NCI-H2196 (cell line): Measurements from ENCODE around the gene FCN3.
"Not testable (repeated sequence)": the region's sequence is repeated elsewhere in the genome, so short reads cannot be mapped to it uniquely, and the experiment has no call there.

Experiments
- DNase-seq: peaks from one replicate; lab custom pipeline; 2025; ENCODE audit not compliant: unreplicated experiment; lab: John Stamatoyannopoulos, UW

Gene FCN3

DNA sequence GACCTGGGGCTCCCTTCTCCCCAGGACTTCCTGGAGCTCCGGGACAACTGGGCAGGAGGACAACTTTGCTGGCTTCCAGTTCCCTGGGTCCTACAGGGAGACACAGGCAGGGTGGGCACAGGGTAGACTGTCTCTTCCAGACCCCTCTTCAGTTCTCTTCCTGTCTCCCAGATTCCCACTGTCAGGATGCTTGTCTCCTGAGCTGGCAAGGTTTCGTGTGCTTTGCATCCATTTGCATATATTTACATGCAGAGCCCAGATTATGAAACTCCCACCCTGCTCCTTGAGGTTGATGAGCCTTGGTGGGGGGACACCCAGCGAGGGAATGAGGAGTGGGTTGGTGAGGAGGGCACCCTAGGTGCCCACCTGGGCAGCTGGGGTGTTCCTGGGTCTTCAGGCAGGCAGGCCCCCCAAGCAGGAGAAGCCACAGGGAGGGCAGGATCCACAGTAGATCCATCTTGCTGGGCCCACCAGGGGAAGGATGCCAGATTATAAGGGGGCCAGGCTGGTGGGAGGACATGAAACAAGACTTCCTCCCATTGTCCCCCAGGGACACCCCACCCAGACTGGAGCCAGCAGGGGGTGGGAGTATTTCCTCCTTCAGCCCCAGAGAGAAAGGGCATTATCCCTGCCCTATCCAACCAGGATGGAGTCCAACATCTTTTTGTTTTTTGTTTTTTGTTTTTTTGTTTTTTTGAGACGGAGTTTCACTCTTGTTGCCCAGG lies at the start of gene FCN3:
Gene FCN3, minus strand, starts transcription at position 463 of the 725 bp plus-strand sequence. Its CDS starts 6 bp downstream, at position 457.
- no peak for DNase-seq

DNA sequence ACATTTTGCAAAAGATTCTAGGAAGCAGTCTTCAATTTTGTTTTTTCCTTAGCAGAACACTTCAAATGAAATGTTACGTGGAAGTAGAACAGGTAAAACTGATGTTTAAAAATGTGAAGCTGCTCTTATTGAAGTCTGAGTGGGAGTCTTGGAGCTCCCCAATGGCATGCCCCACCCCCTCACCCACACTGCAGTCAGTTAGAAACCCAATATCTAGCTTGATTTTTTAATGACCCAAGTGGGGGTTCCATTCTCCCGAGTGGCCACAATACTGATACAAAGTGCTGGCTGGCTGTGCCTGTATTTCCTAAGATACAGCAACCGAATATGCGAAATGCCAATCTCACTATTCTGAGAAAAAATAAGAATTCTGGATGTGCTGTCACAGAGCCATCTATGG lies 49.1 kb upstream of the FCN3 start:
- DNase-seq: no peak

DNA sequence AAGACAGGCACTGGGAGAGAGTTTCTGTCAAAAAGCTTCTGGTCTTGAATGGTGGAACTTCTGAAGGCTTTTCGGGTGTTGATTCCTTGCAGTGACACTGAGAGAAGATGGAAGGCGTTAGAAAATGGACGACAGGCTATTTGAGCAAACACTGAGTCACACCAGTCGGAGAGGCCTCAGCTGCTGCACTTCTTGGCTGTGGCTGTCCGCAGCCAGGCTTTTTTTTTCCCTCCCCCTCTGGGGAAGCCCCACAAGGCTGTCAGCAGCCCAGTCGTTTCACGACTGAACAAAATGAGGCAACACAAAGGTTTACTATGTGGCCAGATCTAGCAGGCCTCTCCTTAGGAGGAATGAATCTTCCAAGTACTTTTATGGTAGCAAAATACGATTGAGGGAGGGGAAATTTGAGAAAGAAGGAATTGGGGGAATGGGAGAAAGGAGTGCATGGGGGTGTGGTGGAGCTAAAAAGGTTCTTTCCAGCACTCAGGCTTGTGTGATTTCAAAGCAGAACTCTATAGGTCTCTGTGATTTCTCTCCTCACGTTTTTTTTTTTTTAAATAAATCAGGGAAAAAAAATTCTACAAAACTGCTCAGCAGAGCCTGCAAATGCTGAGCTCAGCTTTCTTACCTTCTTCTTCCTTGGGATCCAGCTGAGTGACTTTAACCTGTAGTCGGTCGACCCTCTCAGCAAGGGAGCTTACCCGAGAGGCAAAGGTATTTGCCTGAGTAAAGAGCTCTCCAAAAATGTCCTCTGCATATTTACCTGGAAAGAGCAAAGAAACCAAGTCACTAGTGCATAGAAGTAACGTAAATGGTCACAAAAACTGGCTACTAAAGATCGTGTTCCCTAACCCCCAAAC lies 43.9 kb upstream of the FCN3 start:
- peak; percentile 50 for DNase-seq

DNA sequence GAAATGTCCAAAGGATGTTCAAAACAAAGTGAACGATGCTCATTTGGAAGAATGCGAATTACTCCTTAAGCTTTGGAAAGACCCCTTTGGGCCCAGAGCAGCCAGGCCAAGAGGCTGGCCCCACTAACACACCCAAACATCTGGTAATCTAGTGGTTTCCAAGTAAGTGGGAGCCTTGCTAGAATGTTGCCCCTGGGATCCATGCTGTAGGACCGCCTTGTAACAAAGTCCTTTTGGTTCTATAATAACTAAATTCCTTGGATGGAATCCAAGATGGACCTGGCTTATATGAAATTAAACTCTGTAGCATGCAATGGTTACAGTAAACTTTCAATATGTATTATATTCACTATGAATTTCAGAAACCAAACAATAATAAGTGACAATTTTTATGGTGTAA lies 43.1 kb upstream of the FCN3 start:
- no peak for DNase-seq

DNA sequence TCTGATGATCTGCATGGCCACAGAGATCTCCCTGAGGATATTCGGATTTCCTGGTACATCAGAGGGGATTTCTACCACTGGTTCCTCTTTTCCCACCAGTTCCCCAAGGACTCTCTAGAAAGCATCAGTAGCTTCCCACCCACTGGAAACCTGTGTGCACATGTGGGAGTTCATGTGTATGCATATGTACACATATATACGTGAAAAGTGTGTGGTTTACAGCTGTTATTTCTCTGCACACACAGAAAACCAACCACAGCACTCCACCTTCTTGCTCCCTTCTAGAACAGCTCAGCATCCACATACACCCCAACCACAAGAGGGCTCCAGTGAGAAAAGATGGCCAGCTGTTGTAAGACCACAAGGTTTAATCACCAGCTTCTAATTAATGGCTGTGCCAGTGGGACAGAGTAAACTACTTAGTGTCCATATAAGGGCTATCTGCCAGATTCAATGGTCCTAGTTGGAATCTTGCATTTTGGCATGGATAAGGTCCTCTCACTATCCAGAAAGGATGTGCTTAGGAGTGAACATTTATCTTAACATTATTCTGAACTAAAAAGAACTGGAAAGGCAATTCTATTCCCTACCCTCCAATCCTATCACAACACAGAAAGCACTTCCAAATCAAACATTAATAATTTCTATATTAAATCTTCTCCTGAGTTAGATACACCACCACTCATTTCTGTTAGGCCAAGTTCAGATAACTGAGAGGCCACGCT lies 41.9 kb upstream of the FCN3 start:
- peak; percentile 60 for DNase-seq

DNA sequence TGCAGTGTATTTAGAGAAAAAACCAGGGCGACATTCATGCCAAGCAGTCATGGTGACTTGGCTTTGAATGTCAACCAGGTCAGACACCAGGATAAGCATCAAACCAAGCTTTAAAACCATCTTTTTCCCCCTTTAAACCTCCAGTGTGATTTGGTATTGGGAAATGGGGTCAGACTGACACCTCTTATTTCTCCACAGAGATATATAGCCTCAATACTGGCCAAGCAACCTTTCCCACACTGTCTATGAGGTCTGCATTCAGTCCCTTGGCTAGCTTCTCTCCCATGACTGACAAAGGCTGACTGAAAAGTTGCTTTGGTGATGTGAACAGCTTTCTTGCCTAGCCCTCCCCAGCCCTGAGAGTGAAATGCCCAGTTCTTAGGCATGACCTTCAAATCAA lies 39.5 kb upstream of the FCN3 start:
- DNase-seq: no peak

DNA sequence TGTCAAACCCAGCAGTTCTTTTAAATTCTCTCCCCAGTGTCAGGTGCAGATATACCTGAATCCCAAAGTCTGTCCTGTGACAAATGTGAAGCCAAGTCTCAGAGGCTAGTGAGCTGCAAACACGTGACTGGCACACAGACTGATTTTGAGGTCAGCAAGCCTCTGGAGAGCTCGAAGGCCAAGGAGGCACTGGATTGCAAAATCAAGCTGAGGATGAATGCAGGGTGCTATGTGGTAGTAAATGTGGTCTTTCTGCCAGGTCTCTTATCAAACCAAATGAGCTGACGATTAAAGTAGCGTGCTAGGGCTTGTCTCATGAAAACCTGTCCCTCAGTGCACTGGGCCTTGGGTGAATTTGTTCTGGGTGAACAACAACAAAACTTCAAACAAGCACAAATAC lies 38.4 kb upstream of the FCN3 start:
- DNase-seq: no peak

DNA sequence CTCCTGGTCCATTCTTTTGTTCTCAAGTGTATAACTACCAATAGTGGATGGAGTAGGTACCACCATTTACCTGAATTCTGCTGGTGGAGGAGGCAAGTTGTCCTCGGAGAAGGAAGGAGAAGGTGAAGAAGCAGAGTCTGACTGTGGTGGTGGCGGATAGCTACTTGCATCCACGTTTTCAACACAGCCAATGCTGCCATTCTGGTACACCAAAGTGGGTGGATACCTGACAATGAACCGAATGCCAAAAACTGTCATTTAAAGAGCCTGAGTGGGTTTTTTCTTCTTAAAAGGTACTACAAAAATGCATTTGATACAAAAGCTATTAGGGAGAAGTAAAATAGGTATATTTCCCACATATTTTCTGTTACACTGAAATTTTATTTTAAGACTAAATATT lies 37.9 kb upstream of the FCN3 start:
- DNase-seq: no peak

DNA sequence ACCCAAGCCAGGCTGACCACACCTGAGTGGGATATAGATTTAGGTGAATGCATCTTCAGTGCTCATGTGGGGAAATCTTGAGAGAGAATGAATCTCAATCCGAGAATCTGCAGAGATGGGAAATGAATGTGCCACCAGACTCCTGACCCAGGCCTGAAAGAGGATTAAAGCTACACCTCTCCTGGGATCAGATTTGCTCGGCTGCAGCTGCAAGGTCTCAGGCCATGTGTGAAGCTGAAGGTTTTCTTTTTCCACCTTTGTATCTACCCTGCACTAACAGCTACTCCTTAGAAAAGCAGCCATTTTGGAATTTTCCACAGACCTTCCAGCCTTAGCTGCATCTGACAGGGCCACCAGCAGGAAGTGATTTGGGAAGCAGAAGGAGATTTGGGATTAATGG lies 36.1 kb upstream of the FCN3 start:
- DNase-seq: no peak

DNA sequence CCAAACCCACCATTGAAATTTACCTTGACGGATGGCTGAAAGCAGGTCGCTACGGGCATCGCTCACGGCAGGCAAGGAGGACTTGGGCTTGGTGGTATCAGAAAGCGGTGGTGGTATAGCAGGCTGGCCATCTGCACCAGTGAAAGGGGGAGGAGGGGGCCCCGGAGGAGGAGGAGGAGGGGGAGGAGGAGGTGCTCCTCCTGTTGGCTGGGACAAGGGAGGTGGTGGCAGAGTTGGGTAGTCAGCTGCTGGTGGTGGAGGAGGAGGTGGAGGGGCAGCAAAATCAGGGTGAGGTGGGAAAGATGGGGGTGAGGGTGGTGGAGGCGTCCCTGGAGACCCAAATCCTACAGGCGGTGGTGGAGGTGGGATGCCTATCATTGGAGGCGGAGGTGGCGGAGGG lies 35.0 kb upstream of the FCN3 start:
- DNase-seq: no peak

DNA sequence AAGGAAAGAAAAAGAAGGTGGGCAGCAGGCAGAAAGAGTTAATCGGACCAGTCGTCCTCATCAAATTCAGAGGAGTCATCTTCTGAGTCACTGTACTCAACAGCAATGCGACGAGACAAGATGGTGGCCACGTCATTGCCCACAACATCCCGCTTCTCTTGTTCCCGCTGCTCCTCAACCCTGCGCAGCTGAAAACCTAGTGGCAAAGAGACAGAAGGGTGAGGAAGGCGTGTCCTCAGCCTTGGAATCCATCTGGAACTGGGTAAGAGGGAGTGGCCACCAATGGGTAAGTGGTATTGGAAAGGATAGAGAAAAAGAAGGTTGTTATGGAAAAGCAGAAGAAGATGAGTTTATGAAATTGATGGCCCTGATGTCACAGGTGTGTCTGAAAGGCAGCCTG lies 33.5 kb upstream of the FCN3 start:
- DNase-seq: no peak

DNA sequence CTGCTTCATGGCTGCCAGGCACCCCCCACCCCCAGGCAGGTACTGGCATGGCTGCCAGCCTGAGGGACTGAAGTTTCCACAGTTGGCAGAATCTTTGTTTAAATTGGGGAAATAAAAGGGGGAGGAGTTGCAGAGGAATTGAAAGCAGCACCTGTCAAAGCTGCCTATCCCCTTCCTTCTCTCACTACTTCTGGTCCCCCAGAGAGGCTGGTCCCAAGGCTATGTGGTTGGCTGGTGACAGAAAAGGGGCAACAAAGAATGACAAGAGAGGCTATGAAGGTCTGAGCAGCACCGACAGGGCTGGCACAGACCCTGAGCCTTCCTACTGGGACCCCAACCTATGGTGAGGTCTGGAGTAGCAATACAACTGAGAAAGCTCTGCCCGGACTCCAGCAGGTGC lies 32.2 kb upstream of the FCN3 start:
- DNase-seq: not testable (repeated sequence)

DNA sequence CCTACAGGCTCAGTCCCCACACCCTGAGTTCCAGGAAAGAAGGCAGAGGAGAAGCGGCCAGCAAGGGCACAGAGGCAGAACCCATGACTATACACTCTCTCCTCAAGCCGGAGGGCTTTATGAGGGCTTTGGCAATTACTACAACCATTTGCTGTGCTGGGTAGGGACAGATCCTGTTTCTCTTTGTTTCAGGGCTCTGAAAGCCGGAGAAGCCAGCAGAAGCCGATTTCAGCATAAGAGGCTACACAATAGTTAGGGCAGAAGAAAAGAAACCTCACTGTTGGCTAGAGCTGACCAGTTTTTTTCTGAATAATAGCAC lies 31.7 kb upstream of the FCN3 start:
- peak; percentile 45 for DNase-seq

DNA sequence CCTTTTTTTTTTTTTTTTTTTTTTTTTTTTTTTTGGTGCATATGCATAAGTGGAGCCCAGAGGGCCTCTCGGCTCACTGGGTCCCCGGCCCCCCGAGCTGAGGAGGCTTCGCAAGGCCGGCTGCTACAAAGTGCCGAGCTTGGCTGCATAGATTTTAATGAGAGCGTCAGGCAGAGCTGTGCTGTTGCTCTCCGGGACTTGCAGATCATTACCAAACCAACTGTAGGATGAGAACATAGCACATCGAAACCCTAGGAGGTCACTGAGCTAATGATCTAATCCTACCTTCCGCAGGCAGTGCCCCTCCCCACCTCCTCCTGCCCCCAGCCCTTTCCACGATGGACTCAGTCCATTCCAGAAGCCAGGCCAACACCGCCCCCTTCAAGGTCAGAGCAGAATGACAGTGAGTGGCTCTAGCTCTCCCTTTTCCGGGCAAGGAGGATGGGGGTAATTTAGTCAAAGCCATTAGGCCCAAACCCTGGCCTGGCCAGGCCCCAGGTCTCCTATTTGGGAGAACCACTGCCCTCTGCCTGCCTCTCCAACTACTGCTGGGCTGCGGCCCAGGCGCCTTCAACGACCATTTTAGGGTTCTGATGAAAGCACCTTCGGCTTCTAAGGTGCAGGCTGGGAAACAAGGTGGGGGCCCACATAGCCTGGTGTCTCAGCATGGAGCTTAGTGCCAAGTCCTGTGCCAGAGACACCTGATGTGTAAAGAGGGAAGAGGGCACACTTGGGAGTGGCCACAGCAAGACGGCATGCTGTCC lies 31.2 kb upstream of the FCN3 start:
- not testable (repeated sequence) for DNase-seq

DNA sequence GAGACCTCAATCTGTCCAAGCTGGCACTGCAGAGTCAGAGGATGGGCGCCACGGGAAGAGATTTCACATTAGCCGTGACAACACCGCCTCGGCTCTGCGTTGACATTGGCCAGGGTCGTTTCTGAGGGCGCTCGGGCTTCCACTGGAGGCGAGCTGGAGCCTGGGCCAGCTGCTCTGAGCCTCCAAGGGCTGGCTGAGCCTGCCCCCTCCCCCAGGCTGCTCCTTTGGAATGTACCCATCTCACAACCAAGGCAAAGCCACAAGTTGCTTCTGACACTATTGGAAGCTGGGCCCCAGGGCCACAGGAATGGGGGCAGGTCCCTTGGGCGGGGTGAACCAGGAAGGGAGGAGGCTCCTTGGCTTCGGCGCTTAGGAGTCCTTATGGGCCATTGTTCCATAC lies 30.4 kb upstream of the FCN3 start:
- no peak for DNase-seq

DNA sequence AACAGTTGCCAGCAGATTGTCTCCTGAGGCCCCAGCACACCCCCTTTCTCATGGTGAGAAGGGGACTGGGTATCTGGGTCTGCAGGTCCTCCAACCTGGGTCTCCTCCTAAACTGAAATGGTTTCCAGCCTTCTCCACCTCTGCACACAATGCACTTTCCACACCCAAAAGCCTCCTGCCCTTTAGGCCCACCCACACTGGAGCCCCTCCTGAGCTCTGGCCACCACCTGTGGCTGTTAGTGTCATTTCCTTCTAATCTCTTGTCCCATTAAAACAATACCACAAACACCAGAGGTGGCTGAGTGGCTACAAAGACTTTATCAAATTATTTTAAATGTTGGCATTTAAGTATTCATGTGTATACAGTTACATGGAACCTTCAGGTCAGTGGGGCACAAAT lies 29.3 kb upstream of the FCN3 start:
- DNase-seq: no peak

DNA sequence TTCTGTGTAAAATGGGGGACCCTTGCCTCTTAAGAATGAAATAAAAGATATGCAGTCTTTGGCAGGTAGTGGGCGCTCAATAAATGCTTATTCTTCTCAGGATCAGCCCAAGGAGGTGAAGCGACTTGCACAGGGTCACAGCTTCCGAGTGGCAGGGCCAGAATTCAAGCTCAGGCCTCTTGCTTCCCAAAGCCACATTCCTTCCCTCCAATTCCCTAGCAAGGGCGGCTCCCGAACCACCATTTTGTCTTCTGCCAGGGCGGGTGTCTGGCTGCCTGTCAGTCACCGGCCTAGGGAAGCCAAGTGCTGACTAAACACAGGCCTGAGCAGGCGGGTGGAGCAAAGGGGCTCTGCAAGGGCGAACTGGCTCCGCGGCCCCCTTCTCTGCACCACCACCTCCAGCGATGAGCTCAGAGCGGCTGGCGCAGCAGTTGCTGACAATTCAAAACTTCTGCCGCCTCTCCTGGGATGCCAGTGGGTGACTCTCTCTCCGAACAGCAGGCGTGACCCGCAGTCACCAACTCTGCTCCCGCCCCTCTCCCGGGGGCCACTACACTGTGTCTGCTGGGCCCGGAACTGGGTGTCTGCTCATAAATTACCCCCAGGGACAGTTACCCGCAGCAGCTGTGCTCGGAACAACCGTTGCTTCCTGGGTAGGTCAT lies 28.6 kb upstream of the FCN3 start:
- no peak for DNase-seq

DNA sequence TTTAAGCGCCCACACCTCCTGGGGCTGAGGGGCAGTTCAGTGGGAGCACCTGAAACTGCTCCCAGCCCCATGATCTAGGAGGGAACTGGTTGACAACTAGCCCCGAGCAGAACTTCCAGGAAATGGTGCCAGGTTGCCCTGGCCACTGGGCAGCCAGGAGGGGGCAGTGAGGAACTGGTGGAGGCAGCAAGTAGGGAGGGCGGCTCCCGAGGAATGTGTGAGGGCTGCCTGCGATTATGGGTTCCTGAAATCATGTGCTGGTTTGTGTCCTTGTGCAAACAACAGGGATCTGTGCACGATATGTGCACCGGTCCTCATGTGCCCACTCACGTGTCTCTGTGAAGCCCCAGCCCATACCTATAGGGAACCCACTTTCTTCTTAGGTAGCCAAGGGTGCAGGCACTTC lies 27.7 kb upstream of the FCN3 start:
- peak; percentile 39 for DNase-seq

DNA sequence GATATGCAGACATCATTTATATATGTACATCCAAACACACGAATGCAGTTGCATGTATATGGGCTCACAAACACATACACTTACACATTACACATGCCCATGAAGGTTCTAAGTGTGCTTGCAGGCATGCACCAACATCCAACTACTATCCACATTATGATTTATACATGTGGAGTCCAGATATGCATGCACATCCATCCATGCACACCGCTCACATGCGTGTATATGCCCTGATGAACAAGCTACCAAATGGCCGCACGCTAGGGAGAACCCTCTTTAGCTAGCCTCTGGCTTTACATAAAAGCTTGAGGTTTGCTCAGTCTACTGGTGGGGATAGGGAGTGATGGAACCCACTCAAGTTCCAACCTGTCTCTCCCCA lies 26.3 kb upstream of the FCN3 start:
- DNase-seq: no peak

DNA sequence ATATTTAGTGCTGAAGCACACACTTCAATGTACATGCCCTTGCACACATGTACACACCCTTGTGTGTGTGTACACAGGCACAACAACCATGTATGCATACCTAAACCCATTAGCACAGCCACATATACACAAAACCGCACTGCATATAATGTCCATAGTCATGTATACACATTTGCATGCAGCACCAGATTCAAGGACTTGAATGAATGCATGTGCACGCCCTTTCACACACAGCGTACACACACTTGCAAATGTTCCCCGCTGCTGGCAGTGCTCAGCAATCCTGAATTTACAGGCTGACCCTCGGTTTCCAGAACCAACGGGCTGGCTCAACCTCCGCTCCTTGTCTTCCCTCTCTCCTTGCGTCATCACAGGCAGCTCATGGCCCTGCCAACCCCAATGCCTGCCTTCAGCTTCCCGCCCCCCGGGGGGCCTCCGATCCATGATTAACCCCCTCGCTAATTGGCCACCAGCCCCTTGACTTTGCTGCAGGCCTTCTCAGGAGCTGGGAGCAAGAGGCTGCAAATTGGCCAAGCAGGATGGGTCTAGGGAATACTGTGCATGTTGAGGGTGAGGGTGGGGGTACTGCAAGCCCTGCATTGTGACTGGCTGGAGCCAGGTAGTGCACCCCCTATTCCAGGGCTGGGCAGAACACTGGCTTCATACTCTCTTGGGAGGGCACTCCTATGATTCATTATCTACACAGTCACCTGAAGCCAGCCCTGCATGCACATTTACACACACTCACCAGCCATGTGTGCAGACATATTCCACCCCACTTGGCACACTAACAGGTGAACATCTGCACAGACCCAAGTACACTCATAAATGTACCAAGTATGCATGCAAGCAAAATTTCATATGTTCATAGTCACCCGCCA lies 25.7 kb upstream of the FCN3 start:
- DNase-seq: no peak
